Measurements from ENCODE around the gene AUH.

DNA sequence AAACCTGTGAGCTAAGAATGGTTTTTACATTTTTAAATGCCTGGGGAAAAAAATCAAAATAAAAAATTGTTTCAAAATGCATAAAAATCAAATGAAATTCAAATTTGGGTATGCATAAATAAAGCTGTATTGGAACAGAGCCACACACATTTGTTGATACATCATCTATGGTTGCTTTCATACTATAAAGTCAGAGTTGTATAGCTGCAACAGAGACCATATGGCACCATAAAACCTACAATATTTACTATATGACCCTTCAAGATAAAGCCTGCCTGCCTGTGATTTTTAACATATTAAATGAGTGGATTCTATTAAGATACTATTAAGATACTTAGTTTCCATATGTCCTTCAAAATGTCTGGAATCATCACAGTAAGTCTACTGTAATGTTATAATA, 40.0 kb downstream of the AUH start:
- TF ChIP-seq POLR2AphosphoS5 (IDR thresholded peaks at IDR 0.05) (no peak), EP300 (IDR thresholded peaks at IDR 0.05) (no peak)
- TF ChIP-seq, protein P1, sequence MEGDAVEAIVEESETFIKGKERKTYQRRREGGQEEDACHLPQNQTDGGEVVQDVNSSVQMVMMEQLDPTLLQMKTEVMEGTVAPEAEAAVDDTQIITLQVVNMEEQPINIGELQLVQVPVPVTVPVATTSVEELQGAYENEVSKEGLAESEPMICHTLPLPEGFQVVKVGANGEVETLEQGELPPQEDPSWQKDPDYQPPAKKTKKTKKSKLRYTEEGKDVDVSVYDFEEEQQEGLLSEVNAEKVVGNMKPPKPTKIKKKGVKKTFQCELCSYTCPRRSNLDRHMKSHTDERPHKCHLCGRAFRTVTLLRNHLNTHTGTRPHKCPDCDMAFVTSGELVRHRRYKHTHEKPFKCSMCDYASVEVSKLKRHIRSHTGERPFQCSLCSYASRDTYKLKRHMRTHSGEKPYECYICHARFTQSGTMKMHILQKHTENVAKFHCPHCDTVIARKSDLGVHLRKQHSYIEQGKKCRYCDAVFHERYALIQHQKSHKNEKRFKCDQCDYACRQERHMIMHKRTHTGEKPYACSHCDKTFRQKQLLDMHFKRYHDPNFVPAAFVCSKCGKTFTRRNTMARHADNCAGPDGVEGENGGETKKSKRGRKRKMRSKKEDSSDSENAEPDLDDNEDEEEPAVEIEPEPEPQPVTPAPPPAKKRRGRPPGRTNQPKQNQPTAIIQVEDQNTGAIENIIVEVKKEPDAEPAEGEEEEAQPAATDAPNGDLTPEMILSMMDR (IDR thresholded peaks at IDR 0.05): no peak
